ENCODE results near the gene TCF25. TPM values are rescaled to one million over a fixed set of nuclear protein-coding genes. Genes with fewer than 3 reads are reported as not detected.
A peak's percentile ranks its signal among the peaks of the same experiment; 100 is the strongest.
"Not testable (repeated sequence)": the region's sequence is repeated elsewhere in the genome, so short reads cannot be mapped to it uniquely, and the experiment has no call there.

TCF25 gene, protein sequence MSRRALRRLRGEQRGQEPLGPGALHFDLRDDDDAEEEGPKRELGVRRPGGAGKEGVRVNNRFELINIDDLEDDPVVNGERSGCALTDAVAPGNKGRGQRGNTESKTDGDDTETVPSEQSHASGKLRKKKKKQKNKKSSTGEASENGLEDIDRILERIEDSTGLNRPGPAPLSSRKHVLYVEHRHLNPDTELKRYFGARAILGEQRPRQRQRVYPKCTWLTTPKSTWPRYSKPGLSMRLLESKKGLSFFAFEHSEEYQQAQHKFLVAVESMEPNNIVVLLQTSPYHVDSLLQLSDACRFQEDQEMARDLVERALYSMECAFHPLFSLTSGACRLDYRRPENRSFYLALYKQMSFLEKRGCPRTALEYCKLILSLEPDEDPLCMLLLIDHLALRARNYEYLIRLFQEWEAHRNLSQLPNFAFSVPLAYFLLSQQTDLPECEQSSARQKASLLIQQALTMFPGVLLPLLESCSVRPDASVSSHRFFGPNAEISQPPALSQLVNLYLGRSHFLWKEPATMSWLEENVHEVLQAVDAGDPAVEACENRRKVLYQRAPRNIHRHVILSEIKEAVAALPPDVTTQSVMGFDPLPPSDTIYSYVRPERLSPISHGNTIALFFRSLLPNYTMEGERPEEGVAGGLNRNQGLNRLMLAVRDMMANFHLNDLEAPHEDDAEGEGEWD
- 100 to 1,000 TPM; 169 to 243 (median 176) TPM for total RNA-seq

DNA sequence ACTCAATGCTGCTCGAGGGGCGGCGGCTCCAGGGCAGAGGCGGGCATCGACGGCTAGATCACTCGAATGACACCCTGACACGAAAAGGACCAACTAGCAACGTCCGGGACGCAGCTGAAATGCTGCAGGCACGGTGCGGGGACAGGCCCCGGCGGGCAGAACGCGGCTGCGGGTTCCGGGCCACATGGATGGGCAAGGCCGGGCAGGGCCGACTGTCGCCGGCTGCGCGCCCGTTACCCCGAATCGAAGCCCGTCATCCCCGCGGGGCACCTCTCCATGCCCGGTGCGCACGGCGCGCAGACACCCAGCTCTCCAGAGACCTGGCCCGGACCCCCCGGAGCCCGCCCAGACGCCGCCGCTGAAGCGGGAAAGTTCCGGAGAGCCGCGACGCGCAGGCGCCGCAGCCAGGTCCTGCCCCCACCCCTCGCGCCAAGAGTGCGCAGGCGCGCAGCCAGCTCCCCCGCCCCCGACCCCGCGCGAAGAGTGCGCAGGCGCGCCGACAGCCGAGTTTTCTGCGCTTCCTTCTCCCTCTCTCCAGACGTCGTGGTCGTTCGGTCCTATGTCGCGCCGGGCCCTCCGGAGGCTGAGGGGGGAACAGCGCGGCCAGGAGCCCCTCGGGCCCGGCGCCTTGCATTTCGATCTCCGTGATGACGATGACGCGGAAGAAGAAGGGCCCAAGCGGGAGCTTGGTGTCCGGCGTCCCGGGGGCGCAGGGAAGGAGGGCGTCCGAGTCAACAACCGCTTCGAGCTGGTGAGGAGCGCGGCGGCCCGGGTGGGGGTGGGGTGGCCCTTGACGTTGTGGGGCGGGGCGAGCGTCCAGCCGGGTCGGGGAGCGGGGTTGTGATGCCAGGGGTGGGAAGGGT, at the start of gene TCF25:
Gene TCF25 (plus strand): TSS at position 484 of the 863 bp plus-strand sequence. CDS start 76 bp downstream, at position 560.
- DNase-seq (ENCODE audit: low spot score in 2 of 2), result peak; percentile 56 to 85

DNA sequence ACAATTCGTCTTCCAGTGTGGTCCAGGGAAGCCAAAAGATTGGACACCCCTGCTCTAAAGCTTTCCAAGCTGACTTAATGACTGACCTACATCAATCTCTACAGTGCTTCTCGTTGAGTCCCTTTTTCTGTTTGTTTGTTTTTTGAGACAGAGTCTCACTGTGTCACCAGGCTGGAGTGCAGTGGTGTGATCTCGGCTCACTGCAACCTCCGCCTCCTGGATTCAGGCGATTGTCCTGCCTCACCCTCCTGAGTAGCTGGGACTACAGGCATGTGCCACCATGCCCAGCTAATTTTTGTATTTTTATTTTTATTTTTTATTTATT, 49.6 kb upstream of the TCF25 start:
- H3K36me3 ChIP-seq; H3K27ac ChIP-seq; H3K4me1 ChIP-seq; intact Hi-C loops (cut with DNase I; ENCODE audit: low total_unique reads); DNase-seq (ENCODE audit: low spot score in 2 of 2); H3K4me3 ChIP-seq; H3K27me3 ChIP-seq; H3K9me3 ChIP-seq: not testable (repeated sequence)

More for the DNA sequence above, at the start of gene TCF25:
- Histone ChIP-seq H3K27me3 (no peaks in the 10 kb centered on the region), H3K27ac (peak within 1 kb of the TSS; percentile 99 to 100), H3K9me3 (no peaks in the 10 kb centered on the region), H3K36me3 (no peaks in the 10 kb centered on the region), H3K4me1 (peaks cover 0 to 3% of the 10 kb centered on the region in 2 donors), H3K4me3 (peak within 1 kb of the TSS; percentile 89 to 99 (median 89))
- intact Hi-C loops (cut with DNase I; ENCODE audit: low total_unique reads), result no loop called here
- TF ChIP-seq, protein P1, sequence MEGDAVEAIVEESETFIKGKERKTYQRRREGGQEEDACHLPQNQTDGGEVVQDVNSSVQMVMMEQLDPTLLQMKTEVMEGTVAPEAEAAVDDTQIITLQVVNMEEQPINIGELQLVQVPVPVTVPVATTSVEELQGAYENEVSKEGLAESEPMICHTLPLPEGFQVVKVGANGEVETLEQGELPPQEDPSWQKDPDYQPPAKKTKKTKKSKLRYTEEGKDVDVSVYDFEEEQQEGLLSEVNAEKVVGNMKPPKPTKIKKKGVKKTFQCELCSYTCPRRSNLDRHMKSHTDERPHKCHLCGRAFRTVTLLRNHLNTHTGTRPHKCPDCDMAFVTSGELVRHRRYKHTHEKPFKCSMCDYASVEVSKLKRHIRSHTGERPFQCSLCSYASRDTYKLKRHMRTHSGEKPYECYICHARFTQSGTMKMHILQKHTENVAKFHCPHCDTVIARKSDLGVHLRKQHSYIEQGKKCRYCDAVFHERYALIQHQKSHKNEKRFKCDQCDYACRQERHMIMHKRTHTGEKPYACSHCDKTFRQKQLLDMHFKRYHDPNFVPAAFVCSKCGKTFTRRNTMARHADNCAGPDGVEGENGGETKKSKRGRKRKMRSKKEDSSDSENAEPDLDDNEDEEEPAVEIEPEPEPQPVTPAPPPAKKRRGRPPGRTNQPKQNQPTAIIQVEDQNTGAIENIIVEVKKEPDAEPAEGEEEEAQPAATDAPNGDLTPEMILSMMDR (IDR thresholded peaks at IDR 0.05), result peak in 2 of 3 donors; percentile 4 to 19
- TF ChIP-seq POLR2A (IDR thresholded peaks at IDR 0.05) (peak; percentile 82), POLR2AphosphoS5 (IDR thresholded peaks at IDR 0.05) (peak; percentile 87 to 94 (median 89))

DNA sequence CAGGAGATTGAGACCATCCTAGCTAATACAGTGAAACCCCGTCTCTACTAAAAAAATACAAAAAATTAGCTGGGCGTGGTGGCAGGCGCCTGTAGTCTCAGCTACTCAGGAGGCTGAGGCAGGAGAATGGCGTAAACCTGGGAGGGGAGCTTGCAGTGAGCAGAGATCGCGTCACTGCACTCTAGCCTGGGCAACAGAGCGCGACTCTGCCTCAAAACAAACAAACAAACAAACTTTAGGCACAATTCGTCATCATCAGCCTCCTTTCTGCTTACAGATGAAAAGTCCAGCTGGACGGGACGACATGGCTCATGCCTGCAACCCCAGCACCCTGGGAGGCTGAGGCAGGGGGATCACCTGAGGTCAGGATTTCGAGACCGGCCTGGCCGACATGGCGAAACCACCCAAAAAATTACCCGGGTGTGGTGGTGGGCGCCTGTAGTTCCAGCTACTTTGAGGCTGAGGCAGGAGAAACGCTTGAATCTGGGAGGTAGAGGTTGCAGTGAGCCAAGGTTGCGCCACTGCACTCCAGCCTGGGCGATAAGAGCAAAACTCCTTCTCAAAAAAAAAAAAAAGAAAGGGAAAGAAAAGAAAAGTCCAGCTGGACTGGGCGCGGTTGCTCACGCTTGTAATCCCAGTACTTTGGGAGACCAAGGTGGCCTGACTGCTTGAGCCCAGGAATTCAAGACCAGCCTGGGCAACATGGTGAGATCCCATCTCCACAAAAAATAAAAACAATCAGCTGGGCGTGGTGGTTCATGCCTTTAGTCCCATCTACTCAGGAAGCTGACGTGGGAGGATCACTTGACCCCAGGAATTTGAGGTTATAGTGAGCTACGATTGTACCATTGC, 46.6 kb upstream of the TCF25 start:
- TF ChIP-seq, protein P1 (IDR thresholded peaks at IDR 0.05), result no peak
- no peak for TF ChIP-seq POLR2A (IDR thresholded peaks at IDR 0.05)
- Histone ChIP-seq H3K27me3 (no peaks in the 10 kb centered on the region), H3K9me3 (no peaks in the 10 kb centered on the region), H3K27ac (no peak overlapping the region), H3K4me3 (no peak overlapping the region), H3K4me1 (peaks cover 0 to 4% of the 10 kb centered on the region in 2 donors), H3K36me3 (no peaks in the 10 kb centered on the region)
- intact Hi-C loops (cut with DNase I; ENCODE audit: low total_unique reads), result no loop called here
- no peak for DNase-seq (ENCODE audit: low spot score in 2 of 2)

DNA sequence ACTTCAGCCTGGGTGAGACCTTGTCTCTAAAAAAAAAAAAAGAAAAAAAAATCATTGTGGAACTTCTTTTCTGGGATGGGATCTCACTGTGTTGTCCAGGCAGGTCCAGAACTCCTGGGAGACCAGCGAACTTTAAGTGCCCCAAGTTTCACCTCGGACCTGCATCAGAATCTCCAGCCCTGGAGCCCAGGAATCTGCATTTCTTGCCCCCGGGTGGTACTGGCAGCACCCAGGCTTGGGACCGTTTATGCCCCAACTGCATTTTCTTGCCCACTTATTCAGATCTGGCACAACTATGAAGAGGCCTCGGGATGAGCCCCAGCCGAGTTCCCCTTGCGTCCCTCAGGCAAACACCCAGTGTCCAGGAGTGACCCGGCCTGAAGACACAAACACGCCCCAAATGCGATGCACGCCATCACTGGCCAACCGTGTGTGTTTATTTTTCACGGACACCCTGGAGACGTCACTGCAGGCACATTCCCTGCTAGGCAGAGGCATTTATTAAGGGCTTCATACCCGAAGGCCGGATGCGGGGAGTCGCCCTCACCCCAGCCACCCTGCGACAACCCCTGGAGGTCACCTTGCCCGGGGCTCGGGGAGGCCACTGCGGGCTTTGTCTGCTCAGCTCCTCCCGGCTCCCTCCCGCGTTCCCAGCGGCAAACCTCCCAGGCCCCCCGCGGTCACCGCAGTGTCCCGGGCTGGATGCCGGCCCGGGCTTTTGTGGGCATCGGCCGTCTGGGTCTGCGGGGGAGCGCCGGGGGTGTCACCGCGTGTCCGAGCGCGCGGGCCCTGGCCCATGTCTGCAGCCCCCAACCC, 45.8 kb upstream of the TCF25 start:
- Histone ChIP-seq H3K36me3 (no peaks in the 10 kb centered on the region), H3K9me3 (no peaks in the 10 kb centered on the region), H3K27me3 (no peaks in the 10 kb centered on the region), H3K4me1 (peaks cover 0 to 4% of the 10 kb centered on the region in 2 donors), H3K4me3 (peak overlapping the region; percentile 38 to 81 (median 71)), H3K27ac (peak overlapping the region; percentile 72 to 80)
- intact Hi-C loops (cut with DNase I; ENCODE audit: low total_unique reads), result no loop called here
- peak; percentile 49 to 75 for DNase-seq (ENCODE audit: low spot score in 2 of 2)
- peak in 1 of 3 donors; percentile 30 for TF ChIP-seq POLR2AphosphoS5 (IDR thresholded peaks at IDR 0.05)
- TF ChIP-seq, protein P1 (IDR thresholded peaks at IDR 0.05), result no peak
